Measurements from ENCODE around the gene TIAM2.
"Not testable (repeated sequence)": the region's sequence is repeated elsewhere in the genome, so short reads cannot be mapped to it uniquely, and the experiment has no call there.

TIAM2 gene

DNA sequence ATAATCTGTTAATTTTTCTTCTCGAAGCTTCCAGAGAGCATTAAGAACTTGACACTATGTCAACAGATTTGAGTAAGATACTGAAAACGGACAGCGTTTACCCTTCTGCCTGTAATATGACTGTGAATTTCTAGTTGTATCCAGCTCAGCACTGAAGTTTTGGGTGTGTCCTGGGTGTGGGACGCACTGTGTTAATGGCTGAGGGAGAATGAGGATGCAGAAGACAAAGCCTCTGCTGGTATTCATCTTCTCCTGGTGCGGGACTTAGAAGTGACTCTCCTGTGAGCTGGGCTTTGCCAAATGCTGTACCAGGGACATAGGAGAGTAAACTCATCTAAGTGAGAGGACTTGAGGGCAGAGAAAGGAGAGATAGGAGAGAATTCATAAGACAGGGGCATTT is 178.4 kb downstream of the TIAM2 start:
- DNase-seq, result no peak

DNA sequence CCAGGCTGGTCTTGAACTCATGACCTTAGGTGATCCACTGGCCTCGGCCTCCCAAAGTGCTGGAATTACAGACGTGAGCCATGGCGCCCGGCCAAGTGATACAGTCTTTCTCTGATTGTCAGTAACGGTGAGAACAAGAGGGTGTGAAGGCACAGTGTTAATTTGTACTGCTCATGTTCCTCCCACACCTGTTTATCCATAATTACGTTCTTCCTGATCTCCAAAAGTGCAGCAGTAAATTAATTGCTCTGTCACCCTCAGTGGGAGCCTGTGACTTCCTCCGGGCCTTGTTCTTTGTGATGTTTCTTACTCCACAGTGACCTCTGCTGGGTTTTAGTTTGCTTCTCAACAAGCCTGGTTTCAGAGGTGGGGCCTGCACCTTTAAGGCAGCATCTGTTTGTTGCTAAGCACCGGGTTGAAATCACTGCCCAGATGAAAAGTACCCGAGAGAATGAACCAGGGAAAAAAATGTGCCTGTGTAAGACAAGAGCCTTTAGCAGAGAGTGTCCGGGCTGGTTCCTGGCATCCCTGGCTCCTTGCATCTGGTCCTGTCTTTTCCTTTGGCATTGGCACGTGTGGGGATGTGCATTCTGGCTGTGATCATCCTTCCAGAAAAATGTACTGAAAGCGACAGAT is 179.6 kb downstream of the TIAM2 start:
- peak; percentile 99 for DNase-seq

DNA sequence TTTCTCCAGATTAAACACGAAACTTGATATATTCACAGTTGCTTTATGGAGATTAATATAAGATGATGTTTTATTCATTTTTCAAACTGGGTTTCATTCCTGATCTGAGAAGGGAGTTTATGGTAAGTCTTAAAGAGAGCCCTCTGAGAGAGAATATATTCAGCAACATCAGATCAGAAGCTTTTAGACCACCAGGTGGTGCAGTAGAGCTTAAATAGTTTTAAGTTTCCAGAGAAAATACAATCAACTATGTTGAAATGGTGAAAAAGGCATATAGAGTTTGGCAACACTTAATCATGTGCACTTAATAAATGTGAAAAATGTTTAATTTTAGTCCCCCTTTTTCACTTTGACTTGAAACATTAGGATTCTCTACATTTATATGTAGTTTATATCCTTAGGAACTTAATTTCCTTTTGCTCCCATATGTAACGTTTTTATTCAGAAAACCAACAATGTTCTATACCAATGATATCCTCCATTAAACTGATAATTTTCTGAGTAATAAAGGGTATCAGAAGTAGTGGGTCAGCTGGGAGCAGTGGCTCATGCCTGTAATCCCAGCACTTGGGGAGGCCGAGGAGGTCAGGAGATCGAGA is 182.3 kb downstream of the TIAM2 start:
- DNase-seq, result peak; percentile 80

DNA sequence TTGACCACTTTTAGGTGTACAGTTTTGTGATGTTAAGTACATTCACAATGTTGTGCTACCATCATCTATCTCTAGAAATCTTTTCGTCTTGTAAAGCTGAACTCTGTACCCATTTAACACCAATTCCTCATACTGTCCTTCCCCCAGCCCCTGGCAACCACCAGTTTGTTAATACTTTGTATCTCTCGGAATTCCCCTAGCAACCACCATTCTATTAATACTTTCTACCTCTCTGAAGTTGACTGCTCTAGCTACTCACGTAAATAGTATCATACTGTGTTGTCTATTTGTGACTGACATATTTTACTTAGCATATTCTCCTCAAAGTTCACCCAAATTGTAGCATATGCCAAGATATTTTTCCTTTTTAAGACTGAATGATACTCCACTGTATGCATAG is 186.4 kb downstream of the TIAM2 start:
- DNase-seq, result no peak

DNA sequence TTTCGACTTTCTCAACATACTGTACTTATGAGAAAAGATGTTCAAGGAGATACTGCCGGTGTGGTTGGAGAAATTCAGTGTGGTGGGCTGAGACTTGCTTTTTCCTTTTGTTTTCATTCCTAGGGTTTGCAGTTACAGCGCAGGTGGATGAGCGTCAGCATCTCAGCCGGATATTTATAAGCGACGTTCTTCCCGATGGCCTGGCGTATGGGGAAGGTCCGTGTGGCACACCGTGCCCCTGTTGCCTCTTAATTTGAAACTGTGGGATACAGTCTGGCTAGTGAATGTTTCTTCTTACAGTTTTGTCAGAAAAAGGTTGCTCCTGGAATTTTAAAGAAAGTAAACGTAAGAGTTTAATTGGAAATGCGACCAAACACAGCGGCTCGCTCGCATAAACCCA is 187.0 kb downstream of the TIAM2 start:
- DNase-seq, result no peak

DNA sequence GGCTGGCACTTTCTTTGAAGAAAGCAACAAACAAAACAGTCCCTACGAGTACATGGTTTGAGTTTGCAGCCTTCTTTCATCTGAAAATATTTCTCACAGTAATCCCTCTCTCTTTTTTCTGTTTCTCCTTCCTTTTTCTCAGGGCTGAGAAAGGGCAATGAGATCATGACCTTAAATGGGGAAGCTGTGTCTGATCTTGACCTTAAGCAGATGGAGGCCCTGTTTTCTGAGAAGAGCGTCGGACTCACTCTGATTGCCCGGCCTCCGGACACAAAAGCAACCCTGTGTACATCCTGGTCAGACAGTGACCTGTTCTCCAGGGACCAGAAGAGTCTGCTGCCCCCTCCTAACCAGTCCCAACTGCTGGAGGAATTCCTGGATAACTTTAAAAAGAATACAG is 188.0 kb downstream of the TIAM2 start:
- DNase-seq, result no peak

DNA sequence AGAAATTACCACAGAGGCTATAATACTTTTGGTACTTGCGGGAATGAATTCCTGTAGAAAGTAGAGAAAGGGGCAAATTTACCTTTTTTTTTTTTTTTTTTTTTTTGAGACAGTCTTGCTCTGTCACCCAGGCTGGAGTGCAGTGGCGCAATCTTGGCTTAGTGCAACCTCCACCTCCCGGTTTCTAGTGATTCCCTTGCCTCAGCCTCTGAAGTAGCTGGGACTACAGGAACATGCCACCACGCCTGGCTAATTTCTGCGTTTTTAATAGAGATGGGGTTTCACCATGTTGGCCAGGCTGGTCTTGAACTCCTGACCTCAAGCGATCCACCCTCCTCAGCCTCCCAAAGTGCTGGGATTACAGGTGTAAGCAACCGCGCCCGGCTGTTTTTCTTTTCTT is 189.9 kb downstream of the TIAM2 start:
- not testable (repeated sequence) for DNase-seq

DNA sequence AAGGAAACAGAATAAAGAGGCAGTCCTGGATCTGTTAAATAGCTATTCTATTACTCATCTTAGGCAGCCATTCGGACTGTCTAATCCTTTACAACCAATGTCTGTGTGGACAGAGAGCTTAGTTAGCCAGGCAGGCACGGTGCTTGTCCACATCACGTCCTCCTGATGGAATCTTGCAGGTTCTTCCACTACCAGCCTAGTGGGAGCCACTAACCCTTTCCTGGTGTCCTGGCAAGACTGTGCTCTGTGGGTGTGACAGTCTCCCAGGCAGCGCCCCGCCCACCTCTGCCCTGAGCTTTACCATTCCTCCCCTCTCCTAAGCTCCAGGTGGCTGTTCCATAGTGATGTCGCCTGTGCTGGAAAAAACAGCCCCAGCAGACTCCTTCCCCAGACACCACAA is 190.4 kb downstream of the TIAM2 start:
- no peak for DNase-seq

DNA sequence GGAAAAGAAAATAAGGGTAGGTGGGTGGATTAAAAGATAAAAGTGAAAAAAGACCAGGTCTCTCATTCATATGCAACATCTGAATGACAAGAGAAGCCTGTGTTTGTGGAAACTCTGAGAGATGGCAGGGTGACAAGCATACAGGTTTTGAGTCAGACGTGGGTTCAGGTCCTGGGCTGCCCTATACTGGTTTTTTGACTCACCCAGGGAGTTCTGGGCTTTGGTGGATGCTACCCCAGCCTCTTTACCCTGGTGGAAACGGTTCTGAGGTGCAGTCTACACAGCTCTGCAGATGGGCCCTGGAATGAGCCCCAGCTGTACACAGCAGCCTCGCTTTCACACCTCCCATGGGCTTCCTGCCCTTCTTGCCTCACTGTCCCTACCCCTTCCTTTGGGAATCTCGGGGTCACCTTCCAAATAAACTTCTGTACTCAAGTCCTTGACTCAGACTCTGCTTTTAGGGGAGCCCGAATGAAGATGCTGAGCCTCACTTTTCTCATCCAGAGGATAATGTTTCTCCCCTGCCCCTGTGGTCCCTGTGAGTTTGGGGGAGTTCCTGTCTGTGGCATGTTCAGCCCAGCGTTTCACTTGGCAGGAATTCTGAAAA is 191.0 kb downstream of the TIAM2 start:
- no peak for DNase-seq

DNA sequence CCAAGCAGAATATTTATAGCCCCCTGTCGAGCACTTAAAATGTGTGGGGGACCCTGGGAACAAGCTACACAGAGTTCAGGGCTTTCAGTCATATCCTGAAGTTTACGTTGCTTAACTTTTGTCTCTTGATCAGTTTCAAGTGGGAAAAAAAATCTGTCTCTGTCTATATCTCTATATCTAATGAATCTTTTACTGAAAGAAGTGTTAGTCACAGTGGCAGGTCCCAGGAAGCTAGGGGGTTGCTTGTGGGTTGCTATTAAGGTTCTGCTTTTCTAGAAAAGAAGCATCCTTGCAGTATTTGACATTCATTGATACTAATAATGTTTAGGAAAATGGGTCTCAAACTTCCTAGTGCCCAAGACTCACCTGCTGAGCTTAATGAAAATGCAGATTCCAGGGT is 192.0 kb downstream of the TIAM2 start:
- DNase-seq, result no peak

DNA sequence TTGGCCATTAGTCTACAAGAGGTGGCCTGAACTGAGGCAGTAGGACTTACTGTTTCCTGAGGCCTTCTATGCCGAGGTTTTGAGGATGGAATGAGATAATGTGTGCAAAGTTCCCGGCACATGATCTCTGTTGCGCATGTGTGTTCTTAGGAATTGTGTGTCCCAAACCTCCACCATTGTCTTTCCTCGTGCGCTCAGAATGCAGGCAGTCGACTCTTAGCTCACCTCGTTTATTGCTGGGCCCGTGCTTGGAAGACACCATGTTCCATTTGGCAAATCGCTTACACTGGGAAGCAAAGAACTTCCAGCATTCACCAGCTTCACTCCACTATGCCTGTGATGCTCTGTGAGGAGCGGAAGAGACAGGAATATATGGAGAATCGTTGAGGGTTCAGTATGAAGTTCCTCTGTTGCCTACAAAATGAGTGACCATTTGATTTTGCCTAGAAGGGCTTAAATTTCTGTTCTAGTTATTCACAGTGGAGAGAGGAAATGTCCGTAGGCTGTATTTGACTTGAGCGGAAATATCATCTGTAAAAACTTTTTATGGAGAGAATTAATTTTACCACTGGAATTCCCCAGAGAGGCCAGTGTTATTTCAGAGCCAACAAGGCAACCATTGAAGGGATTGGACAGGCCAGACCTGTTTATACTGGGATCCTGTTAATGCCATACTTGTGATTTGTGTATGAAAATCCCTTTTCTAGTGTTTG is 193.0 kb downstream of the TIAM2 start:
- DNase-seq, result no peak

DNA sequence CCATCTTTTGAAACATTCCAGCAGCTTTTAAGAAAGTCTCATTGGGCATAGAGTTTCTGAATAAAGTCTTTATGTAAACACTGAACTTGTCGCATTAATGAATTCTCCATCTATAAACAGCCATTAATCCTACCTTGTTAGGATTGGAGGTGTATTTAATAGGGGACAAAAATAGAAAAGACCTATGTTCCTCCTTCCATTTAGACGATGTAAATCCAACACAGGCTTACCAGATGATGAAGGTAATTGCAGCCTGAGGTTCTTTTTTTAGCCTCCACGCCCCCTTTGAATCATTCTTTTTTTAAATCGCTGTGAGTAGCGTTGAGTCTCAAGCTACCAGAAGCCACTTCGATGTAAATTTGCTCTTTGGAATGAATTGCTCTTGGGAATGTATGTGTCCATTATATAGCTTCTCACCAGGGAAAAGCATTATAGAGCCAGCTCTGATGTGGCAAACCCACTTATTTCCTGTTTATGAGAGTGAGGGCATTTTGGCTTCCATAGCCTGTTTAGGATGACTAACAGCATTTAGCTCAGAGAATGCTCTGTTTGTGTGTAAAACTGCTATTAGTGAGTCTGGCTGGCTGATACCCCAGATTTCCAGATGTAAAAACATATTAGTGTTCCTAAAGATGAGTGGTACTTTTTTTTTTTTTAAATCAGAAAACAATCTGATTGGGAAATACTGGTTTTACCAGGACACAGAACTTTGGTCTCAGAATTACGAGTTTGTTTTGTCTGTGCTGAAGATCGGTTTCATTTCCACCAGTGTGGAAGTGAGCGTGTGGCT is 193.8 kb downstream of the TIAM2 start:
- no peak for DNase-seq

DNA sequence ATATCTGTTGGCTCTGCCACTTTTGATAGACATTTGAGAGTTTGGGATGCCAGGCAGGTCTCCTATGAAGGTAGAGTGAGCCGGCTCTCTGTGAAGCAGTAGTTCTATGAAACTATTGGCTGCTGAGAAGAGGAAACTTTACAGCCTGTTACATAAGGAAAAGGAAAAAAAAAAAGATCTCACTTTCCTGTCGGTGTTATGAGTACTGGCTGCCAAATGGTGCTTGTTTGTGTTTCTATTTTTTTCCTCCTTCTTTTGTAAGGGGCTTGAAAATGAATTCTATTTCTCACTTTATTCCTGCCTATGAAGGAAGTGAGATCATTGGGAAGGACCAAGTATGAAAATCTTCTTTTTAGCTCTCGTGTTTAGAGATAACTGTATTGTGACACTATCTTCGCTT is 195.6 kb downstream of the TIAM2 start:
- no peak for DNase-seq

DNA sequence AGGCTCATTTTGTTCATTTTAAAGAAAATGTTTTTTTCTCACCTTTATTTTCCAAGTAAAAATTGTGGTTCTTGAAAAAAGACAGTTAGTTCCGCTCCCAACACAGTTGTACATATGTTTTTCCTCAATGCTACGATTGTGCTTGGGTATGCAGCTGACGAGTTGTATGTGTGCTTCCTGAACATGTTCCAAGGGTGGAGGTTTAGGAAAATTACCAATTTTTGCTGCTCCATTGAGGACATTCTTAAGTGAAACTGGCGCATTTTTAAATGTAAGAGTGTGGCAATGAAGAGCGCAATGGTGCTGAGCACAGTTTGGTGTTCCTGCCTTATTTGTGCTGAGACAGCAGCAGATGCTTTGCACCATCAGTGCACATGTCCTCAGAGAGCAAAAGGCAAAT is 198.4 kb downstream of the TIAM2 start:
- no peak for DNase-seq

DNA sequence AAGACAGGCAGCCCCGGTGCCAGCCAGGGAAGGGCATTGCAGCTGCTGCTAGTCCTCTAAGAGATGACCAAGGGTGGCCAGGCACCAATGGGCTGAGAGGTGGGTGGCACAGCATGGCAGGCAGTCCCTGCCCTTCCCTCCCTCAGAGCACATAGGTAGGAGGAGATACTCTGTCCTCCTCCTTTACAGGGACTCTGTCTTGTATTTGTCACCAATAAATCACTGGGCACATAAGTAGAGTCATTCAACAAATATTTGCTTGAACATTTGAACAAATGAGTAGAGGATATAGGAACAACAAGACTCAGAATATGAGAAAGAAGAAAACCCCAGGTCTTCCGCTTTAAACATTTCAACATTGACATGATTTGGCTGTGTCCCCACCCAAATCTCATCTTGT is 199.3 kb downstream of the TIAM2 start:
- no peak for DNase-seq

DNA sequence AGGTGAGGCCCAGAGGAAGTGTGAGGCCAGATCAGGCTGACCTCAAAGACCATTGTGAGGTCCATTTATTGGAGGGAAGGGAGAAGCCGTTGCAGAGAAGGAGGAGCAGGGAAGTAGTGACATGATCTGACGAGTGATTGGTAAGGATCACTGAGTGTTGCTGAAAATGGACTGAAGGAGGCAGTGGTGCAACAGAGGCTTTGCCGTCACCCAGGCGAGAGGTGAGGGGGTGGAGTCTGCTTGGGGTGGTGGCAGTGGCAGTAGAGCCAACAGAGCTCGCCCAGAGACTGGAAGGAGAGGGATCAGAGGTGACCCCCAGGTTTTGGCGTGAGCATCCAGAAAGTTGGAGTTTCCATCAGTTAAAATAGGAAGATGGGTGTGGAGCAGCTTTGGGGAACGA is 200.8 kb downstream of the TIAM2 start:
- no peak for DNase-seq

DNA sequence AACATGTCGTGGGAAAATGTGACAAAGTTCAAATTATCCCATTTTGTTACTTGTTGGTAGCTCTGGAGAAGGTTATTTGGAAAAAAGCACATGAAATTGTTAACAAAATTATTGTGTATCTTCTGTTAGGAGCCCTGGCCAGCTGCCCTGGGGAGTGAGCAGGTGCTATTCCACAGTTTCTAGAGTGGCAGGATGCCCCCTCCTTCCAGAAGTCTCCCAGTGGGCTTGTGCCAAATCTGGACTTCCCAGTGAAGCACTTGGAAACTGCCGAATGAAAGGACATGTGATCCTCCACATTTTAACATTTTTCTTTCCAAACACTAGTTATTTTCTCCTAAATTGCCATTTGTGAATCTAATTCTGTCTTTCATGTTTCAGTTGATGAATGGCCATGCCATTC is 201.8 kb downstream of the TIAM2 start:
- DNase-seq, result peak; percentile 44

DNA sequence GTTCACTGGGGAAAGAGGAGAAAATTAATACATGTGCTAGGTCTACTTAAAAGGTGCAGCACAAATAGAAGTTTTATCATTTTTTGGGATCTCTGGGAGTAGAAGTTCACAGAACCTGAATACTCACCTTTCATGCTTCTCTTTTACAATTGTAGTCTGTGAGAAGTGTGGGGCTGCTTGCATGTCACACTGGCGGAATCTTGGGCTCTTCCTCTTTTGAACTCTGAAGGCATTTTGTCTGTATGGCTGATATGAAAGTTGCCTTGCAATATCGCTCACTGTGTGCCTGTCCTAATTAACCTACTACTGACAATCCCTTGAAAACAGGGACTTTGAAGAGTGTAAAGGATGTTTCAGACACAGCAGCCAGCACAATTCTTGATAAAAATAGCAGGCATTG is 202.8 kb downstream of the TIAM2 start:
- no peak for DNase-seq

DNA sequence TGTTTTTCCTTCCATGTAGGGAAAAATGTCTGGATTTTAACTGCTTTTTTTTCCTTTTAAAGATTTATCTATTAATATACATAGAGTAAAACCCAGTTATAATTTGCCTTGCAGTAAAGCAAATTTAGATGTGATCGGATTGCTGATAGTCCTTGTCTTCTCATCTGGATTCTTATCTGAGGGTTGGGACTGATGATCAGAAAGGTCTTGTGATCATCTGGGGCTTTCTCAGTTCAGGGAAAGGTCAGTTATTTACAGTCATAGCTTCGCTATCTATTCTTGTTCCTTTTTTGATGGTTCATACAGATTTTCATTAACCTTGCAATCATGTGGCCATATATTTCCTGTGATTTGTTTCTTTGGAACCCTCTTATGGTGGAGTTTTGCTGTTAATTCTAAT is 204.9 kb downstream of the TIAM2 start:
- no peak for DNase-seq

DNA sequence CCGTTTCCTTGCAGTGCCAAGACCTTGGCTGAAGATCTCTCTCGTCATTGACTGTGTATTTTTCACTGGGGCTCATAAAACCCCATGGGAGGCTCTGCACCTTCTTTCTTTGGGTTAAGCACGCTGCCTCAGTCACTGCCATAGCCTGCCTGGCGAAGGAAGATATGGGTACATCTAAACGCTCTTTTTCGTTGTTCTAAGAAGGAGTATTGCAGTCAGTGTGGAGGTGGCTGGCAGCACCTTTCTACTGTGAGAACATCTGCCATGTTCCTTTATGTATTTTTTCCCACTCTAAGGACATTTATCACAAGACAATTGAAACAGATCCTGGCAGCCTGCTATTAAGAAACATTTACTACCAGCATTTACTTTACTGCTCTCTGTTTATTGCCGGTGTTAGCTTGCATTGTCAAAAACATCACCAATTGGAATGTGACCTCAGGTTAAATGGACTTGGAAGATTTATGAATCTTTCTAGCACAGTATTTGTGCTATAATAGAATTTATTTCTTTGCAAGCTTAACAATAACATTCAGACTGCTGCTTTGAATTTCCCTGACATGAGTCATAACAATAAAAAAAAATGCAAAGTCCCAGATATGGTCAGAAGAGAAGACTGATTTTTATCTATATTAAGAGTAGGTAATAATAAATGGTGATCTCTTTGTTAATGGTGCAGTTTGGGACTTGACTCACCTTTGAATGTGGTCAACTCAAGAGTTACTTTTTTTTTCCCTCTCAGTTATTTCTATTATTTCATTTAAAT is 206.5 kb downstream of the TIAM2 start:
- DNase-seq, result peak; percentile 64

DNA sequence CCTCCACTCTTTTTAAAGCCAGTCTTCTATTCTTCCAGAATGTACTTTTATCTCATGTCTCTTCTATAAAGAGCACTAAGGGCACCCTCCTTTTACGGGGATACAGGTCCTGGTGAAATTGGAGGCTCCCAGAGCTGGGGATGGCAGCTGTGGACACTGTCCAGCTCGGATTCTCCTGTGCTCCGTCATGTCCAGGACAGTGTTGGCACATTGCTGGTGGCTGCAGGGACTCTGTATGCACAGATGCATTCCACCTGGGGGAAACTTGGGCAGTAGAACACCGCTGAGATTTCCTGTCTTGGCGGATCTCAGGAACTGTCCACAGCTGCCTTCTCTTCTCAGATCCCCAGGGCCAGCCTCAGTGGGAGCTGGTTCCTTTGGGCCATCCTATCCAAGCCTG is 212.1 kb downstream of the TIAM2 start:
- no peak for DNase-seq

DNA sequence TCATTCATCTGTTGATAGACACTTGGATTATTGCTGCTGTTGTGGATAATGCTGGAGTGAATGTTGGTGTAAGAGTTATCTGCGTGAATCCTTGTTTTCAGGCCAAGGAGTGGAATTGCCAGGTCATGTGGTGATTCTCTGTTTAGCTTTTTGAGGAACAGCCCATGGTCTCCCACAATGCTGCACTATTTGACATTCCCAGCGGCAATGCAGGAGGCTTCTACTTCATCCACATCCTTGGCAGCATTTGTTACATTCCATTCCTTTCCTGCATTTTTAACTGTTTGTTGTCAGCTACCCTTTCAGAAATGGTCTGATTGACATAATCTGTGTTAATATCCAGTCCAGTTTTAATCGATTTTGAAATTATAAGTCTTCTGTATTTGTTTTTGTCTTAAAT is 217.0 kb downstream of the TIAM2 start:
- no peak for DNase-seq

Measured in NCI-H1105 treated with DMSO at 0.1 percent for 48 hours (cell line).